Neutrophil (primary cell): ENCODE results near the gene KRT4.

Experiments used
- H3K27ac ChIP-seq: fragments of 200-600 bp; sonication (generic); 2 replicates; pipeline ENCODE4 v1.5.1; 2016; ENCODE audit warnings: mild to moderate bottlenecking, moderate library complexity
- H3K27me3 ChIP-seq: fragments of 200-600 bp; sonication (generic); 2 replicates; pipeline ENCODE4 v1.6.0; 2016; ENCODE audit warnings: mild to moderate bottlenecking
- H3K36me3 ChIP-seq: fragments of 200-600 bp; sonication (generic); 2 replicates; pipeline ENCODE4 v1.5.1; 2017
- H3K4me1 ChIP-seq, 2 experiments: fragments of 200-600 bp in 1 of 2; sonication (generic) in 1 of 2; 1 replicate in 1 of 2; 2 replicates in 1 of 2; pipeline versions ENCODE4 v1.5.1 to v1.6.1; 2013 to 2016; ENCODE audit warnings: low read depth in 1 of 2, low read length in 1 of 2, mild to moderate bottlenecking in 1 of 2, moderate library complexity in 1 of 2; ENCODE audit not compliant: control insufficient read depth in 1 of 2, insufficient read depth in 1 of 2
- H3K4me3 ChIP-seq, 2 experiments: fragments of 200-600 bp in 1 of 2; sonication (generic) in 1 of 2; 1 replicate in 1 of 2; 2 replicates in 1 of 2; pipeline ENCODE4 v1.5.1; 2013 to 2016; ENCODE audit warnings: low read depth in 1 of 2, low read length in 1 of 2, mild to moderate bottlenecking in 1 of 2, moderate library complexity in 1 of 2
- H3K9me3 ChIP-seq: fragments of 200-600 bp; sonication (generic); 2 replicates; pipeline ENCODE4 v1.5.1; 2016
- TF ChIP-seq, protein P1 (sequence below): fragments of 200-600 bp; sonication (generic); IDR thresholded peaks from 2 replicates; pipeline ENCODE4 v1.5.1; 2016; ENCODE audit warnings: antibody characterized with exemption

KRT4 gene

DNA sequence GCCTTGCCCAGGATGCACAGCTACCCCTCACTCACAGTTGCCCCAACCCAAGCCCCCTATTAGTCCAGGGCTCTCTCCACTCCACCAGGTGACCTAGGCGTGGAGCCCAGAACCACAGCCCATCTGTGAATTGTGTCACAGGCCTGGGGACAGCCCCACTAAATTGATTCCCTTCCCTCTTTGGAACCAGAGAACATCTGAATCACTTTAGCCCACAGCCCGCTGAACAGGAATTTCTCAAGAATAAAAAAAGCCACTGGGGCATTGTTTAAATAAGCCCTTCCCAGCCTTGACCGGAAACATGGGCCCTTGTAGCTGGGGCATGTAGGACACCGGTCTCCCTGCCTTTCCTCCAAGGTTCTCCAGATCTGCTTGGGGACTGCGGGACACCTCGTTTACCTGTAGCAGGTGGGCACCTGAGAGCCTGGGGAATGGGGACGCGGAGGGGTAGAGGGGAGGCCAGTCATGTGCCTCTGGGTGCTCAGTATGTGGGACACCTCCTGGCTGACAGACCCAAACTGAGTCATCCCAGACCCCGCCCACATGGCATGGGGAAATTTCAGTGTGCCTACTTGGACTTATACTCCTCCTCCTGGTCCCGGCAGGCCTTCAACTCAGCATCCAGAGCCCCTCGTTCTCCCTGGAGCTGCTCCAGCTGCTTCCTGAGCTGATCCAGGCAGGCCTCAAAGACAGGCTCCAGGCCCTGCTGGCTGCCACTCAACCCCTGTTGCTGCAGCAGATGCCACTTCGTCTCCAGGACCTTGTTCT is 33.6 kb upstream of the KRT4 start:
- TF ChIP-seq, protein P1, sequence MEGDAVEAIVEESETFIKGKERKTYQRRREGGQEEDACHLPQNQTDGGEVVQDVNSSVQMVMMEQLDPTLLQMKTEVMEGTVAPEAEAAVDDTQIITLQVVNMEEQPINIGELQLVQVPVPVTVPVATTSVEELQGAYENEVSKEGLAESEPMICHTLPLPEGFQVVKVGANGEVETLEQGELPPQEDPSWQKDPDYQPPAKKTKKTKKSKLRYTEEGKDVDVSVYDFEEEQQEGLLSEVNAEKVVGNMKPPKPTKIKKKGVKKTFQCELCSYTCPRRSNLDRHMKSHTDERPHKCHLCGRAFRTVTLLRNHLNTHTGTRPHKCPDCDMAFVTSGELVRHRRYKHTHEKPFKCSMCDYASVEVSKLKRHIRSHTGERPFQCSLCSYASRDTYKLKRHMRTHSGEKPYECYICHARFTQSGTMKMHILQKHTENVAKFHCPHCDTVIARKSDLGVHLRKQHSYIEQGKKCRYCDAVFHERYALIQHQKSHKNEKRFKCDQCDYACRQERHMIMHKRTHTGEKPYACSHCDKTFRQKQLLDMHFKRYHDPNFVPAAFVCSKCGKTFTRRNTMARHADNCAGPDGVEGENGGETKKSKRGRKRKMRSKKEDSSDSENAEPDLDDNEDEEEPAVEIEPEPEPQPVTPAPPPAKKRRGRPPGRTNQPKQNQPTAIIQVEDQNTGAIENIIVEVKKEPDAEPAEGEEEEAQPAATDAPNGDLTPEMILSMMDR: no peak
- Histone ChIP-seq H3K27me3 (no peaks in the 10 kb centered on the region), H3K36me3 (no peaks in the 10 kb centered on the region), H3K4me3 (no peak overlapping the region), H3K4me1 (no peaks in the 10 kb centered on the region), H3K27ac (no peak overlapping the region), H3K9me3 (no peaks in the 10 kb centered on the region)

DNA sequence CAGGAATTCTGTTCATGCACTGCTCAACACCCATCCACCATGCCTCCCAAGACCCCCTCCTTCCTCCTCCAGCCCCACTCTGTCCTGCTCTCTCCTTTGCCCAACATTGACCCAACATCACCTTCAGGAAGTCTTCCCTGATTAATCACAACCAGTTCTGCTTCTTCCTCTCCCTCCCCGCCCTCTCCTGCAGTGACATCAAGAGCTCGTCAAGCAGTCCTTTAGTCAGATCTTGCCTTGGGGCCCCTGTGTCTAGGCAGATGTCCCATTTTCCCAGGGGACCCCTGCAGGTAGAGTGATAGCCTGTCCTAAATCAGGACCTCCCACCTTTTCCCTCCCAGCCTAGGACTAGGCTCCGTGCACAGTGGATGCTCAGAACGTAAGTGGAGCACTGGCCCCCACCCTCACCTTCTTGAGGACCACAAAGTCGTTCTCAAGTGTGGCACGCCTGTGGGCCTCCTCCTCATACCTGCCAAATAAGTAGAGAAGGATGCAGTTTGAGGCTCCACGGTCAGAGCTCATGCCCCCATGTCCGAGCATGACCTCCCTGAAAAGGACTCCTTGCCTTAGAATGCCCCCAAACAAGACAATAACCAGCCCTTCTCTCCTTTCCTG is 32.5 kb upstream of the KRT4 start:
- no peaks in the 10 kb centered on the region for H3K27me3 ChIP-seq
- TF ChIP-seq, protein P1: no peak

GRCh38 chr12:52845946-52846345 is 32.0 kb upstream of the KRT4 start:
- no peaks in the 10 kb centered on the region for H3K27me3 ChIP-seq
- TF ChIP-seq, protein P1: no peak
- H3K9me3 ChIP-seq: no peaks in the 10 kb centered on the region
- no peaks in the 10 kb centered on the region for H3K4me1 ChIP-seq
- H3K27ac ChIP-seq: no peak overlapping the region
- no peaks in the 10 kb centered on the region for H3K36me3 ChIP-seq
- H3K4me3 ChIP-seq: no peak overlapping the region

More for the DNA sequence above, 32.5 kb upstream of the KRT4 start:
- no peaks in the 10 kb centered on the region for H3K9me3 ChIP-seq
- H3K27ac ChIP-seq: no peak overlapping the region
- no peak overlapping the region for H3K4me3 ChIP-seq
- H3K4me1 ChIP-seq: no peaks in the 10 kb centered on the region
- no peaks in the 10 kb centered on the region for H3K36me3 ChIP-seq

- no peaks in the 10 kb centered on the region for H3K4me1 ChIP-seq
- H3K36me3 ChIP-seq: no peaks in the 10 kb centered on the region
- no peak overlapping the region for H3K4me3 ChIP-seq
- H3K27me3 ChIP-seq: peaks cover 4% of the 10 kb centered on the region
- no peak overlapping the region for H3K27ac ChIP-seq
- no peaks in the 10 kb centered on the region for H3K9me3 ChIP-seq
- TF ChIP-seq, protein P1: no peak
Measured at GRCh38 chr12:52844386-52844785, 30.5 kb upstream of the KRT4 start.

- TF ChIP-seq, protein P1: no peak
- Histone ChIP-seq H3K9me3 (no peaks in the 10 kb centered on the region), H3K36me3 (no peaks in the 10 kb centered on the region), H3K27me3 (peaks cover 11% of the 10 kb centered on the region), H3K27ac (no peak overlapping the region), H3K4me1 (no peaks in the 10 kb centered on the region), H3K4me3 (no peak overlapping the region)
Measured at GRCh38 chr12:52839436-52840105, 25.7 kb upstream of the KRT4 start.
